ENCODE data around the gene UBQLN1. TPM values are rescaled to one million over a fixed set of nuclear protein-coding genes. Genes with fewer than 3 reads are reported as not detected.
"Not testable (repeated sequence)": the region's sequence is repeated elsewhere in the genome, so short reads cannot be mapped to it uniquely, and the experiment has no call there.

UBQLN1 gene
- total RNA-seq, 2 experiments from 2014 or later, result 88.8 to 101 TPM

- ChIA-PET POLR2A (interaction anchor here (0.6 to 3.3 kb wide), 13 partner anchors 10 to 1127 kb away, joined by 3 to 24 read pairs (median 6); partner anchors contain the start of genes HNRNPK, IDNK, KIF27 and RMI1), CTCF (interaction anchor here (0.7 to 2.8 kb wide), 6 partner anchors 10 to 85 kb away, joined by 3 to 12 read pairs (median 7); partner anchors contain the start of gene IDNK)
- peak; percentile 69 for DNase-seq
- Mint-ChIP-seq H3K4me3 (peak overlapping the region; percentile 87), H3K36me3 (peaks cover 17% of the 10 kb centered on the region), H3K27ac (peak overlapping the region; percentile 99), H3K9me3 (no peaks in the 10 kb centered on the region), H3K27me3 (no peaks in the 10 kb centered on the region), H3K4me1 (ENCODE audit: low read depth) (peaks cover 38% of the 10 kb centered on the region)
- intact Hi-C loops (cut with micrococcal nuclease), result loop anchor here (1.0 kb wide), 4 partner anchors 85 to 272 kb away; partner anchors contain the start of genes GKAP1, HNRNPK, IDNK and KIF27
Measured at GRCh38 chr9:83708515-83709158, 879 bp upstream of the UBQLN1 start.

DNA sequence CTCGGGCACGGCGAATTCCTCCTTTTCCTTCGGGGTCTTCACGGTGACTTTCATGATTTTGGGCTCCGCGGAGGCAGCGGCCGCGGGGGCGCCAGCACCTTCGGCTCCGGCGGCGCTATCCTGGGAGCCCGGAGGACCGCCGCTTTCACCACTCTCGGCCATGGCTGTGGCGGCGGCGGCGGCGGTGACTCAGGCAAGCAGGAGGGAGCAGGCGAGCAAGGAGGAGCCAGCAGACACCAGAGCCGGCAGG lies 315 bp downstream of the UBQLN1 start:
- Mint-ChIP-seq H3K9me3 (no peaks in the 10 kb centered on the region), H3K4me3 (peak overlapping the region; percentile 87), H3K36me3 (peaks cover 17% of the 10 kb centered on the region), H3K27ac (peak overlapping the region; percentile 99), H3K27me3 (no peaks in the 10 kb centered on the region), H3K4me1 (ENCODE audit: low read depth) (peaks cover 49% of the 10 kb centered on the region)
- POLR2A ChIA-PET, result interaction anchor here (1.1 to 3.3 kb wide), 11 partner anchors 9 to 273 kb away, joined by 3 to 24 read pairs (median 8); partner anchors contain the start of genes HNRNPK, IDNK, KIF27 and RMI1
- CTCF ChIA-PET, result interaction anchor here (1.1 to 2.8 kb wide), 4 partner anchors 15 to 84 kb away, joined by 3 to 12 read pairs (median 8); partner anchors contain the start of gene IDNK
- DNase-seq, result no peak
- intact Hi-C loops (cut with micrococcal nuclease), result no loop called here

GRCh38 chr9:83706676-83707517 lies 861 bp downstream of the UBQLN1 start:
- H3K4me3 Mint-ChIP-seq, result peak overlapping the region; percentile 87
- no peaks in the 10 kb centered on the region for H3K27me3 Mint-ChIP-seq
- H3K27ac Mint-ChIP-seq, result peak overlapping the region; percentile 99
- intact Hi-C loops (cut with micrococcal nuclease), result loop anchor here (1.0 kb wide), 2 partner anchors 18 to 589 kb away; no protein-coding TSS in a partner anchor
- ChIA-PET CTCF (interaction anchor here (1.1 to 2.8 kb wide), 4 partner anchors 14 to 84 kb away, joined by 3 to 12 read pairs (median 8); partner anchors contain the start of gene IDNK), POLR2A (interaction anchor here (1.1 to 3.3 kb wide), 10 partner anchors 8 to 273 kb away, joined by 3 to 24 read pairs (median 9); partner anchors contain the start of genes HNRNPK, IDNK, KIF27 and RMI1)
- peaks cover 53% of the 10 kb centered on the region for H3K4me1 Mint-ChIP-seq (ENCODE audit: low read depth)
- peaks cover 17% of the 10 kb centered on the region for H3K36me3 Mint-ChIP-seq
- peak; percentile 76 for DNase-seq
- H3K9me3 Mint-ChIP-seq, result no peaks in the 10 kb centered on the region

DNA sequence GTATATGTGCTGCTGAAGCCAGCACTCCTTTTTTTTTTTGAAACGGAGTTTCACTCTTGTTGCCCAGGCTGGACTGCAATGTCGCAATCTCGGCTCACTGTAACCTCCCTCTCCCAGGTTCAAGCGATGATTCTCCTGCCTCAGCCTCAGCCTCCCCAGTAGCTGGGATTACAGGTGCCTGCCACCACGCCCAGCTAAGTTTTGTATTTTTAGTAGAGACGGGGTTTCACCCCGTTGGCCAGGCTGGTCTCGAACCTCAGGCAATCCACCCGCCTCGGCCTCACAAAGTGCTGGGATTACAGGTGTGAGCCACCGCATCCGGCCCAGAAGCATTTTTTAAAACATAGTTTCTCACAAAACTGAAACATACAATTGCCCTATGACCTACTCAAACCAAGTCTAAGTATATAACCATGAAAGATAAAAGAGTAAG lies 2.5 kb downstream of the UBQLN1 start:
- H3K27ac Mint-ChIP-seq, result peak overlapping the region; percentile 99
- intact Hi-C loops (cut with micrococcal nuclease); H3K27me3 Mint-ChIP-seq; CTCF ChIA-PET; POLR2A ChIA-PET; H3K9me3 Mint-ChIP-seq: not testable (repeated sequence)
- peak overlapping the region; percentile 87 for H3K4me3 Mint-ChIP-seq
- H3K4me1 Mint-ChIP-seq (ENCODE audit: low read depth), result peaks cover 67% of the 10 kb centered on the region
- peak; percentile 69 for DNase-seq
- H3K36me3 Mint-ChIP-seq, result peaks cover 19% of the 10 kb centered on the region

DNA sequence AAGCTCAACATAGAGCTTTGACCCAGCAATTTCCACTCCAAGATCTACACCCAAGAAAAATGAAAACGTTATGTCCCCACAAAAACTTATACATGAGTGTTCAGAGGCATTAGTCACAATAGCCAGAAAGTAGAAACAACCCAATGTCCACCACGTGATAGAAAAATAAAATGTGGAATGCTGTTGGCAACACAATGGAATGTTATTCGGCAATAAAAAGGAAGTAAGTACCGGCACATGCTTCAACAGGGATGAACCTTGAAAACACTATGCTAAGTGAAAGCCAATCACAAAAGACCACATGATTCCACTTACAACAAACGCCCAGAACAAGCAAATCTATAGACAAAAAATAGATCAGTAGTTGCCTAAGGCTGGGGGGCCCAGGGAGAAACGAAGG lies 6.0 kb downstream of the UBQLN1 start:
- H3K4me3 Mint-ChIP-seq, result no peak overlapping the region
- CTCF ChIA-PET, result no interaction called here

DNA sequence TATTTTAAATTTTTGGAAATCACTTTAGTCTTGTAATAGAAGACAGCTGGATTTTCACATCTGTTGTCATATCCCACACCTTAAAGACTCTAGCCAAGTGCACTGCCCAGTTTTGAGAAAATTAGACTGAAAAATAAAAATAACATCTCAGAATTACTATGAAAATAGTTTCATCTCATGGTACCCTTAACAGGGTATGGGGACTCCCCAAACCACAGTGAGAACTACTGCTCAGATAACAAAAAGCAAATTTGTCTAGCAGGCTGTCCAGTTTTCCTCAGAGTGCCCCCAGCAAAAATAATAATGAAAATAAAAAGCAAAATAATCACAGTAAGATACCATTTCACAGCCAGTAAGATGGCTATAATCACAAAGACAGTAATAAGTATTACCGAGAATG lies 6.5 kb downstream of the UBQLN1 start:
- POLR2A ChIA-PET, result interaction anchor here (1.7 kb wide), 1 partner anchor 12 kb away, joined by 6 read pairs; no protein-coding TSS in a partner anchor

More for the DNA sequence above, 6.0 kb downstream of the UBQLN1 start:
- no peak for DNase-seq
- Mint-ChIP-seq H3K27ac (no peak overlapping the region), H3K9me3 (no peaks in the 10 kb centered on the region), H3K27me3 (no peaks in the 10 kb centered on the region), H3K4me1 (ENCODE audit: low read depth) (peaks cover 83% of the 10 kb centered on the region), H3K36me3 (peaks cover 19% of the 10 kb centered on the region)
- POLR2A ChIA-PET, result no interaction called here
- intact Hi-C loops (cut with micrococcal nuclease), result no loop called here

DNA sequence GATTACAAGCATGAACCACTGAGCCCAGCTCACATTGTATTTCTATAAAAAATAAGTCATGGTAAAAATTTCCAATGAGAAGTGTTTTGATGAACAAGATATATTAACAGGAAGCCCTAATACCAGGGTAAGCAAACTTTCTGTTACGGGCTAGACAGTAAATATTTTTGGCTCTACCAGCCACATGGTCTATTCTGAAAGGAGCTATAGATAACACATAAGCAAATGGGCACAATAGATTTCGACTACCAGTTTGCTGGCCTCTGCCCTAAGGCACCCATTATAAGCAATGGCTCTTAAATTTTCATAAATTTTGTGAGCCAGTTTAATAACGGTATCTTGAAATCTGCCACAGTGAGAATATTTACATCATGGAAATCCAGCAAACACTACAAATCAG lies 8.1 kb downstream of the UBQLN1 start:
- peaks cover 6% of the 10 kb centered on the region for H3K36me3 Mint-ChIP-seq
- ChIA-PET CTCF (interaction anchor here (1.1 kb wide), 1 partner anchor 79 kb away, joined by 3 read pairs; no protein-coding TSS in a partner anchor), POLR2A (interaction anchor here (1.7 to 1.8 kb wide), 2 partner anchors 8 to 11 kb away, joined by 6 to 10 read pairs; partner anchors contain the start of gene UBQLN1)
- H3K27ac Mint-ChIP-seq, result peak overlapping the region; percentile 20
- H3K4me1 Mint-ChIP-seq (ENCODE audit: low read depth), result peaks cover 71% of the 10 kb centered on the region
- no peaks in the 10 kb centered on the region for H3K9me3 Mint-ChIP-seq
- H3K27me3 Mint-ChIP-seq, result no peaks in the 10 kb centered on the region
- no peak overlapping the region for H3K4me3 Mint-ChIP-seq
- no peak for DNase-seq
- intact Hi-C loops (cut with micrococcal nuclease), result loop anchor here (1.0 kb wide), 1 partner anchor 10 kb away; no protein-coding TSS in a partner anchor

More for the DNA sequence above, 6.5 kb downstream of the UBQLN1 start:
- intact Hi-C loops (cut with micrococcal nuclease), result no loop called here
- H3K36me3 Mint-ChIP-seq, result peaks cover 14% of the 10 kb centered on the region
- H3K9me3 Mint-ChIP-seq, result no peaks in the 10 kb centered on the region
- DNase-seq, result no peak
- H3K27me3 Mint-ChIP-seq, result no peaks in the 10 kb centered on the region
- H3K4me3 Mint-ChIP-seq, result no peak overlapping the region
- peaks cover 80% of the 10 kb centered on the region for H3K4me1 Mint-ChIP-seq (ENCODE audit: low read depth)
- CTCF ChIA-PET, result no interaction called here
- H3K27ac Mint-ChIP-seq, result no peak overlapping the region

DNA sequence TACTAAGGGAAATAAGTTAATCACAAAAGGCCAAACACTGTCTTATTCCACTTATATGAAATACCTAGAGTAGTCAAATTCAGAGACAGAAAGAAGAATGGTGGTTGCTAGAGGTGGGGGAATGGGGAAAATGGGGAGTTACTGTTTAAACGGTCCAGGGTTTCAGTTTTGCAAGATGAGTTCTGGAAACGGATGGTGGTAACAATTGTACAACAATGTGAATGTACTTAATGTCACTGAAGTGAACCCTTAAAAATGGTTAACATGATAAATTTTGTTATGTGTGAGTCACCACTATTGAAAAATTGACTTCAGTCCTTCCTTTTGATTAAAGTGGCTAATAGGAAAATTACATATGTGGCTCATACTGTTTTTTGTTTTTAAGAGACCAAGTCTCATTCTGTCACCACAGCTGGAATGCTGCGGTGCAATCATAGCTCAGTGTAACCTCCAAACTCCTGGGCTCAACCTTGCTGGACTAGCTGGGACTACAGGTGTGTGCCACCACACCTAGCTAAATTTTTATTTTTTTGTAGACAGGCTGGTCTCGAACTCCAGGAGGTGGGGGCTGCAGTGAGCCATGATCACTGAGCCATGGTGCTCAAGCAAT lies 8.7 kb downstream of the UBQLN1 start:
- DNase-seq, result peak; percentile 24
- ChIA-PET CTCF (interaction anchor here (1.1 kb wide), 1 partner anchor 78 kb away, joined by 3 read pairs; no protein-coding TSS in a partner anchor), POLR2A (interaction anchor here (1.8 kb wide), 1 partner anchor 9 kb away, joined by 10 read pairs; the partner anchor contains the start of gene UBQLN1)
- intact Hi-C loops (cut with micrococcal nuclease), result loop anchor here (1.0 kb wide), 1 partner anchor 10 kb away; no protein-coding TSS in a partner anchor
- Mint-ChIP-seq H3K9me3 (no peaks in the 10 kb centered on the region), H3K36me3 (peaks cover 7% of the 10 kb centered on the region), H3K4me3 (no peak overlapping the region), H3K27ac (peak overlapping the region; percentile 75), H3K27me3 (no peaks in the 10 kb centered on the region), H3K4me1 (ENCODE audit: low read depth) (peaks cover 73% of the 10 kb centered on the region)

GRCh38 chr9:83691492-83691891 lies 16.3 kb downstream of the UBQLN1 start:
- Mint-ChIP-seq H3K27ac (no peak overlapping the region), H3K4me3 (no peak overlapping the region), H3K27me3 (no peaks in the 10 kb centered on the region), H3K36me3 (peaks cover 4% of the 10 kb centered on the region), H3K9me3 (no peaks in the 10 kb centered on the region), H3K4me1 (ENCODE audit: low read depth) (peaks cover 72% of the 10 kb centered on the region)
- POLR2A ChIA-PET, result interaction anchor here (0.9 to 1.0 kb wide), 2 partner anchors 15 to 16 kb away, joined by 3 read pairs; partner anchors contain the start of gene UBQLN1
- intact Hi-C loops (cut with micrococcal nuclease), result no loop called here
- no peak for DNase-seq
- CTCF ChIA-PET, result interaction anchor here (3.4 kb wide), 1 partner anchor 16 kb away, joined by 12 read pairs; the partner anchor contains the start of gene UBQLN1

DNA sequence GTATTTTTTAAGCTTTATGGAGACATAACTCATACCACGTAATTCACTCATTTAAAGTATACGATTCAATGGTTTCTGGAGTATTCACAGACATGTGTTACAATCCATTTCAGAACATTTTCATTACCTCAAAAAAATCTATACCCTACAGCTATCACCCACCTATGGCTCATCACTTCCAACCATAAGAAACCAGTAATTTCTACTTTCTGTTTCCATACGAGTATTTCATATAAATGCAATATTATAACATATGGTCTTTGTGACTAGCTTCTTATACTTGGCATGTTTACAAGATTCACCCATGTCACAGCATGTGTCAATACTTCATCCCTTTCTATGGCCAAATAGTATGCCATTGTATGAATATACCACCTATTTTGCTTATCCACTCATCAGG lies 18.8 kb downstream of the UBQLN1 start:
- POLR2A ChIA-PET, result interaction anchor here (1.5 to 1.7 kb wide), 2 partner anchors 11 to 18 kb away, joined by 6 to 23 read pairs; partner anchors contain the start of gene UBQLN1
- H3K27ac Mint-ChIP-seq, result peak overlapping the region; percentile 47
- no peak for DNase-seq
- H3K9me3 Mint-ChIP-seq, result no peaks in the 10 kb centered on the region
- peaks cover 66% of the 10 kb centered on the region for H3K4me1 Mint-ChIP-seq (ENCODE audit: low read depth)
- peaks cover 2% of the 10 kb centered on the region for H3K36me3 Mint-ChIP-seq
- no peaks in the 10 kb centered on the region for H3K27me3 Mint-ChIP-seq
- CTCF ChIA-PET, result interaction anchor here (1.0 kb wide), 2 partner anchors 19 to 68 kb away, joined by 5 to 7 read pairs; no protein-coding TSS in a partner anchor
- H3K4me3 Mint-ChIP-seq, result no peak overlapping the region
- intact Hi-C loops (cut with micrococcal nuclease), result loop anchor here (1.0 kb wide), 2 partner anchors 10 to 17 kb away; no protein-coding TSS in a partner anchor

DNA sequence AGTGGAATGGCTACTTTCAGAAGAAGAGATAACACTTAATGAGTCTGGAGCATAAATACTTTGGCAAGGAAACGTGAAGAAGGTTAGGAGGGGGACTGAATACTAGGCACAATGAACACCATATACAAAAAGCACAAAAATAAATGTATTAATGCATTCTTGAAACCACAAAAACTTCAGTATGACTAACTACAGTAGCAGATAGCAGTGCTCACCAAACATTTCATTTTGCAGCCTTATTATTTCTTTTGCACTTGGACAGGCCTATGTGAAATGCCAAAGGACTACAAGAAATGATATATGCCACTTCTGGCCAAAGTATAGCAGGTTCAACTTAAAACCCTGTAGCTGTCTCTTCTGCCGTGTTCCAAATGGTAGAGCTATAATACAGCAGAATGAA lies 26.3 kb downstream of the UBQLN1 start:
- ChIA-PET CTCF (no interaction called here), POLR2A (no interaction called here)
- intact Hi-C loops (cut with micrococcal nuclease), result no loop called here
- Mint-ChIP-seq H3K36me3 (peaks cover 23% of the 10 kb centered on the region), H3K9me3 (no peaks in the 10 kb centered on the region), H3K27me3 (no peaks in the 10 kb centered on the region), H3K27ac (peak overlapping the region; percentile 56), H3K4me3 (no peak overlapping the region), H3K4me1 (ENCODE audit: low read depth) (peaks cover 35% of the 10 kb centered on the region)
- no peak for DNase-seq
